Muscle of arm (tissue), 12 donors: ENCODE measurements around the gene MOGAT3. TPM values are rescaled to one million over a fixed set of nuclear protein-coding genes. Genes with fewer than 3 reads are reported as not detected.

Experiments used
- DNase-seq: peaks from one replicate; pipeline ENCODE4 v3.0.0-alpha.2; 2013
- polyA plus RNA-seq, 12 donors: library from polyadenylated mRNA; unstranded; fragments of 120-200 nt; gene quantifications; one replicate each; pipeline ENCODE4 v1.2.1, GENCODE V29; 2013; ENCODE audit not compliant: insufficient read length in 12 of 12

The MOGAT3 gene
- polyA plus RNA-seq, 12 donors: 0.08 to 31.6 (median 0.15) TPM; not detected in 7

- DNase-seq: no peak
Measured at GRCh38 chr7:101234636-101235035, 33.8 kb upstream of the MOGAT3 start.

GRCh38 chr7:101233907-101234547 lies 33.2 kb upstream of the MOGAT3 start:
- DNase-seq: no peak

- no peak for DNase-seq
Measured at GRCh38 chr7:101232141-101232850, 31.5 kb upstream of the MOGAT3 start.

GRCh38 chr7:101231644-101232043 lies 30.8 kb upstream of the MOGAT3 start:
- DNase-seq: no peak

- DNase-seq: no peak
Measured at GRCh38 chr7:101226721-101227120, 25.9 kb upstream of the MOGAT3 start.

GRCh38 chr7:101225650-101226049 lies 24.8 kb upstream of the MOGAT3 start:
- DNase-seq: no peak

- no peak for DNase-seq
Measured at GRCh38 chr7:101223528-101223927, 22.7 kb upstream of the MOGAT3 start.

- no peak for DNase-seq
Measured at GRCh38 chr7:101222275-101222830, 21.5 kb upstream of the MOGAT3 start.

- no peak for DNase-seq
Measured at GRCh38 chr7:101220295-101220694, 19.5 kb upstream of the MOGAT3 start.

GRCh38 chr7:101218236-101219125 lies 17.6 kb upstream of the MOGAT3 start:
- no peak for DNase-seq

- DNase-seq: peak; percentile 99
Measured at GRCh38 chr7:101217388-101218235, 16.8 kb upstream of the MOGAT3 start, which contains the start of the genes PLOD3 and ZNHIT1. Gene PLOD3, minus strand, starts transcription at chr7:101217581. Its CDS starts 307 bp downstream, at chr7:101217274. Gene ZNHIT1, plus strand, starts transcription at chr7:101218165. Its CDS starts 31 bp downstream, at chr7:101218196.

- DNase-seq: no peak
Measured at GRCh38 chr7:101216860-101217387, 16.1 kb upstream of the MOGAT3 start.

- no peak for DNase-seq
Measured at GRCh38 chr7:101216001-101216859, 15.4 kb upstream of the MOGAT3 start.

GRCh38 chr7:101212014-101212413 lies 11.2 kb upstream of the MOGAT3 start:
- DNase-seq: no peak

GRCh38 chr7:101211501-101211900 lies 10.7 kb upstream of the MOGAT3 start:
- DNase-seq: no peak

- DNase-seq: no peak
Measured at GRCh38 chr7:101210143-101210542, 9.3 kb upstream of the MOGAT3 start.

- no peak for DNase-seq
Measured at GRCh38 chr7:101208794-101209193, 8.0 kb upstream of the MOGAT3 start.

- DNase-seq: no peak
Measured at GRCh38 chr7:101207459-101207858, 6.6 kb upstream of the MOGAT3 start.

GRCh38 chr7:101206665-101207042 lies 5.8 kb upstream of the MOGAT3 start:
- no peak for DNase-seq
